DMS 273 (cell line): ENCODE data around the gene LGALS12.
"Not testable (repeated sequence)": the region's sequence is repeated elsewhere in the genome, so short reads cannot be mapped to it uniquely, and the experiment has no call there.

Experiments
- DNase-seq: peaks from one replicate; lab custom pipeline; 2025; ENCODE audit not compliant: unreplicated experiment; lab: John Stamatoyannopoulos, UW

LGALS12 gene

GRCh38 chr11:63532799-63533475, 27.1 kb downstream of the LGALS12 start:
- peak; percentile 49 for DNase-seq

GRCh38 chr11:63534076-63534475, 28.2 kb downstream of the LGALS12 start:
- DNase-seq = no peak

GRCh38 chr11:63534895-63535461, 29.1 kb downstream of the LGALS12 start:
- DNase-seq = no peak

GRCh38 chr11:63535734-63536133, 29.9 kb downstream of the LGALS12 start:
- DNase-seq = no peak

GRCh38 chr11:63536669-63537292, 30.9 kb downstream of the LGALS12 start, which contains the start of gene PLAAT4:
TSS of gene PLAAT4 (plus strand) at chr11:63536808. CDS start at chr11:63536869, 61 bp downstream.
- peak; percentile 54 for DNase-seq

GRCh38 chr11:63537293-63538101, 31.6 kb downstream of the LGALS12 start:
- DNase-seq = peak; percentile 87

- not testable (repeated sequence) for DNase-seq
Observed at GRCh38 chr11:63542506-63542905, 36.6 kb downstream of the LGALS12 start.

- DNase-seq = no peak
Observed at GRCh38 chr11:63543711-63544110, 37.8 kb downstream of the LGALS12 start.

- no peak for DNase-seq
Observed at GRCh38 chr11:63547061-63547460, 41.2 kb downstream of the LGALS12 start.

GRCh38 chr11:63548178-63548577, 42.3 kb downstream of the LGALS12 start:
- no peak for DNase-seq

- DNase-seq = no peak
Observed at GRCh38 chr11:63549411-63549810, 43.5 kb downstream of the LGALS12 start.

GRCh38 chr11:63550156-63550700, 44.3 kb downstream of the LGALS12 start:
- not testable (repeated sequence) for DNase-seq

GRCh38 chr11:63551091-63551888, 45.4 kb downstream of the LGALS12 start:
- no peak for DNase-seq

GRCh38 chr11:63551889-63552266, 46.0 kb downstream of the LGALS12 start:
- DNase-seq = no peak

GRCh38 chr11:63552921-63553320, 47.0 kb downstream of the LGALS12 start:
- DNase-seq = no peak

- no peak for DNase-seq
Observed at GRCh38 chr11:63553759-63554158, 47.9 kb downstream of the LGALS12 start.

- peak; percentile 9 for DNase-seq
Observed at GRCh38 chr11:63554877-63555223, 49.0 kb downstream of the LGALS12 start.

GRCh38 chr11:63556404-63557013, 50.6 kb downstream of the LGALS12 start:
- no peak for DNase-seq

GRCh38 chr11:63557570-63557969, 51.7 kb downstream of the LGALS12 start:
- no peak for DNase-seq
